ENCODE measurements around the gene OR2T10. TPM values are rescaled to one million over a fixed set of nuclear protein-coding genes. Genes with fewer than 3 reads are reported as not detected.

Gene OR2T10
- total RNA-seq = not detected

DNA sequence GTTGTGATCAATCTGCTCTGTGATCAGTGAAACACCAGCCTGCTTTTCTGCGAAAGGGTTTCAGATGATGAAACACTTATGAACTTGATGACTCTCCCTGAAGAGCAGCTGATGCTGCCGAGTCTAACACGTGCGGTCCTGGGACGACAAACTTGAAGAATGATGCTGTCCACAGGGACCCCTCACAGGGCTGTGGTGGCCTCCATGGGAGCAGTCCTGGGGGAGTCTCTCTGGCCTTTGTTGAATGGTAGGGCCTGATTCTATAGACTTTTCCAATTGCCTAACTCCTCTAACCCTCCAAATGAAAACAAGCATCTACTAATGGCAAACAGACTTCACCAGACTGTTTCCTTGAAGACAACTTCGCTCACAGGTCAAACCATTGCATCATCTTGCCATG lies at the start of gene OR2T10:
OR2T10 (minus strand) TSS at position 112 of the 400 bp plus-strand sequence. CDS start 3,932 bp downstream, outside the sequence.

DNA sequence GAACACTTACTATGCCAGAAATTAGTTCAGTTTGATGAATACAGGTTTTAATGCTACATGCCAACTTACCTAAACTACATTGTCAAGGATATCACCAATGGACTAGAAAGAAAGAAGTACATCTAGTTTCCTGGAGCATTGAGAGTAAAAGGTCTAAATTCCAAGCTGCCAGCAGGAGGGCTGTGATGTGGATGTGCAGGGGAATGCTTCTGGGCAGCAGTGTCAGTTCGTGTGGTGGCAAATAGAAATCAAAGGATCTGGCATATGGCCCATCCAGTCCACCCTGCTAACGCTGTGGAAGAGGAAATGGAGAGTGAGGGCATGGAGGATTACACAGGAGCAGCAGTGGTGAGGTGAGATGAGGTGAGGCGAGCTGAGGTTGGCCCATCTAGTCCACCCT lies 47.7 kb upstream of the OR2T10 start, which contains the start of gene OR2T35:
OR2T35 (minus strand) TSS at position 101 of the 400 bp plus-strand sequence. CDS start 6,020 bp downstream, outside the sequence.

GRCh38 chr1:248634991-248635390 lies 37.5 kb upstream of the OR2T10 start, which contains the start of gene OR2T11:
TSS of gene OR2T11 (minus strand) at chr1:248635091. CDS start at chr1:248627128, 7,963 bp downstream.

GRCh38 chr1:248574657-248575056 lies 22.8 kb downstream of the OR2T10 start, which contains the start of gene OR2T34:
TSS of gene OR2T34 (minus strand) at chr1:248574757. CDS start at chr1:248574757, 0 bp downstream.

DNA sequence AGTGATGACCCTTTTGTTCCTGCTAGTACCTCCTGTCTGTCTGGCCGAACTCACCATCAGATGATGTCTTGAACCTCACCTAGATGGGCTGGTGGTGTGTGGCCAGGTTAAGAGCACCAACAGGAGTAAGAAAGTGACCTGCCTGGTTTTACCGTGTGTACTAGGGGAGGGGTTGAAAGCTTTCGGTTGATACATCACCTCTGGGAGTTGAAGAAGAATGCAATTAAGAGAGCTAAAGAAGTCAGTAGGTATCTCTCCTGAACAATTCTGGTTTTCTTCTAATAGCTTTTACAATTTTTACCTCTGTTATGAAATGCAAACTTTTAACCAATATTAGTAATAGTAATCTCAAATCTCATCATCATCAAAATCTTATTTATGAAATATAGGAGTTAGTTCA lies 34.8 kb downstream of the OR2T10 start, which contains the start of gene OR2T29:
OR2T29 (minus strand) TSS at position 101 of the 400 bp plus-strand sequence. CDS start 3,281 bp downstream, outside the sequence.

Small RNA genes within 50 kb of the gene (small RNA-seq; reads per million reads assigned to genes)
- 0 reads per million in 2 donors for gene RF00019

Other genes with a start within 250 kb of the OR2T10 start
- under 1 TPM in 1 of 2 donors, not detected in 1; 0.34 TPM for gene OR14C36, start 248.9 kb downstream of the OR2T10 start, total RNA-seq
- not detected for gene OR2T4, start 236.0 kb downstream of the OR2T10 start, total RNA-seq
- gene OR2T6, start 222.0 kb downstream of the OR2T10 start, total RNA-seq = not detected
- not detected for gene OR2T1, start 194.7 kb downstream of the OR2T10 start, total RNA-seq
- gene OR2T2, start 152.1 kb downstream of the OR2T10 start, total RNA-seq = not detected
- gene OR2T3, start 124.3 kb downstream of the OR2T10 start, total RNA-seq = not detected
- gene OR2T5, start 109.1 kb downstream of the OR2T10 start, total RNA-seq = not detected
- gene OR2G6, start 89.6 kb downstream of the OR2T10 start, total RNA-seq = not detected
- not detected for gene OR2T29, start 34.9 kb downstream of the OR2T10 start, total RNA-seq
- not detected for gene OR2T34, start 22.9 kb downstream of the OR2T10 start, total RNA-seq
- not detected for gene OR2T11, start 37.4 kb upstream of the OR2T10 start, total RNA-seq
- not detected for gene OR2T35, start 47.6 kb upstream of the OR2T10 start, total RNA-seq
- not detected for gene OR2T27, start 57.8 kb upstream of the OR2T10 start, total RNA-seq
- not detected for gene OR14I1, start 105.1 kb upstream of the OR2T10 start, total RNA-seq
- gene LYPD8, start 158.1 kb upstream of the OR2T10 start, total RNA-seq = under 1 TPM; 0.33 to 0.34 TPM
- 10 to 100 TPM; 17.6 to 21.7 TPM for gene SH3BP5L, start 228.2 kb upstream of the OR2T10 start, total RNA-seq
- 10 to 100 TPM; 22.0 to 23.3 TPM for gene ZNF672, start 240.5 kb upstream of the OR2T10 start, total RNA-seq

Measured in melanocyte of skin (primary cell).